Activated T-cell treated with anti-CD3 and anti-CD28 coated beads, Interleukin-2, amount 50 U/mL, for 48 hours (primary cell): ENCODE data around the gene RNF44.

Experiments used
- DNase-seq, 2 experiments: peaks; one replicate each; pipeline ENCODE4 v3.0.0-alpha.2; 2020

The RNF44 gene

GRCh38 chr5:176536902-176537553 is at the start of gene RNF44:
TSS of gene RNF44 (minus strand) at chr5:176537402. CDS start at chr5:176532472, 4,930 bp downstream.
- peak; percentile 99 for DNase-seq

- no peak for DNase-seq
Observed at GRCh38 chr5:176583076-176583475, 45.9 kb upstream of the RNF44 start.

- DNase-seq = no peak
Observed at GRCh38 chr5:176581361-176581760, 44.2 kb upstream of the RNF44 start.

GRCh38 chr5:176579323-176579722 is 42.1 kb upstream of the RNF44 start:
- no peak for DNase-seq

GRCh38 chr5:176578391-176578808 is 41.2 kb upstream of the RNF44 start:
- DNase-seq = peak; percentile 49 to 63

GRCh38 chr5:176577312-176578176 is 40.3 kb upstream of the RNF44 start:
- no peak for DNase-seq

- DNase-seq = no peak
Observed at GRCh38 chr5:176575488-176576422, 38.6 kb upstream of the RNF44 start.

- no peak for DNase-seq
Observed at GRCh38 chr5:176575066-176575465, 37.9 kb upstream of the RNF44 start.

GRCh38 chr5:176574297-176574591 is 37.0 kb upstream of the RNF44 start:
- DNase-seq = no peak

GRCh38 chr5:176573564-176574296 is 36.5 kb upstream of the RNF44 start:
- DNase-seq = peak; percentile 88 to 90

- no peak for DNase-seq
Observed at GRCh38 chr5:176570044-176570443, 32.8 kb upstream of the RNF44 start.

- DNase-seq = no peak
Observed at GRCh38 chr5:176568657-176569056, 31.5 kb upstream of the RNF44 start.

GRCh38 chr5:176565760-176566288 is 28.6 kb upstream of the RNF44 start:
- no peak for DNase-seq

GRCh38 chr5:176564002-176564401 is 26.8 kb upstream of the RNF44 start:
- DNase-seq = no peak

- DNase-seq = no peak
Observed at GRCh38 chr5:176562189-176562588, 25.0 kb upstream of the RNF44 start.

- DNase-seq = no peak
Observed at GRCh38 chr5:176561259-176561658, 24.1 kb upstream of the RNF44 start.

GRCh38 chr5:176560364-176560763 is 23.2 kb upstream of the RNF44 start:
- peak; percentile 63 to 68 for DNase-seq

- DNase-seq = no peak
Observed at GRCh38 chr5:176559683-176560082, 22.5 kb upstream of the RNF44 start.

GRCh38 chr5:176557846-176558245 is 20.6 kb upstream of the RNF44 start:
- no peak for DNase-seq

GRCh38 chr5:176553260-176554085 is 16.3 kb upstream of the RNF44 start:
- DNase-seq = no peak

GRCh38 chr5:176552332-176552869 is 15.2 kb upstream of the RNF44 start:
- no peak for DNase-seq
